Measurements from ENCODE around the gene HIF3A.

- TF ChIP-seq, protein P1, sequence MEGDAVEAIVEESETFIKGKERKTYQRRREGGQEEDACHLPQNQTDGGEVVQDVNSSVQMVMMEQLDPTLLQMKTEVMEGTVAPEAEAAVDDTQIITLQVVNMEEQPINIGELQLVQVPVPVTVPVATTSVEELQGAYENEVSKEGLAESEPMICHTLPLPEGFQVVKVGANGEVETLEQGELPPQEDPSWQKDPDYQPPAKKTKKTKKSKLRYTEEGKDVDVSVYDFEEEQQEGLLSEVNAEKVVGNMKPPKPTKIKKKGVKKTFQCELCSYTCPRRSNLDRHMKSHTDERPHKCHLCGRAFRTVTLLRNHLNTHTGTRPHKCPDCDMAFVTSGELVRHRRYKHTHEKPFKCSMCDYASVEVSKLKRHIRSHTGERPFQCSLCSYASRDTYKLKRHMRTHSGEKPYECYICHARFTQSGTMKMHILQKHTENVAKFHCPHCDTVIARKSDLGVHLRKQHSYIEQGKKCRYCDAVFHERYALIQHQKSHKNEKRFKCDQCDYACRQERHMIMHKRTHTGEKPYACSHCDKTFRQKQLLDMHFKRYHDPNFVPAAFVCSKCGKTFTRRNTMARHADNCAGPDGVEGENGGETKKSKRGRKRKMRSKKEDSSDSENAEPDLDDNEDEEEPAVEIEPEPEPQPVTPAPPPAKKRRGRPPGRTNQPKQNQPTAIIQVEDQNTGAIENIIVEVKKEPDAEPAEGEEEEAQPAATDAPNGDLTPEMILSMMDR (optimal IDR thresholded peaks at IDR 0.05 in 1 of 3, IDR thresholded peaks at IDR 0.05 in 1 of 3, conservative IDR thresholded peaks at IDR 0.05 in 1 of 3; ENCODE audit: extremely low read depth in 1 of 3, insufficient read depth in 2 of 3, low read length in 3 of 3): no peak
- TF ChIP-seq EZH2 (IDR thresholded peaks at IDR 0.05; ENCODE audit: low read length): no peak
These were observed 9.3 kb upstream of the HIF3A start for GRCh38 chr19:46287585-46287984.

Measured in keratinocyte (primary cell).